ENCODE measurements around the gene PSMB2.

Gene PSMB2

DNA sequence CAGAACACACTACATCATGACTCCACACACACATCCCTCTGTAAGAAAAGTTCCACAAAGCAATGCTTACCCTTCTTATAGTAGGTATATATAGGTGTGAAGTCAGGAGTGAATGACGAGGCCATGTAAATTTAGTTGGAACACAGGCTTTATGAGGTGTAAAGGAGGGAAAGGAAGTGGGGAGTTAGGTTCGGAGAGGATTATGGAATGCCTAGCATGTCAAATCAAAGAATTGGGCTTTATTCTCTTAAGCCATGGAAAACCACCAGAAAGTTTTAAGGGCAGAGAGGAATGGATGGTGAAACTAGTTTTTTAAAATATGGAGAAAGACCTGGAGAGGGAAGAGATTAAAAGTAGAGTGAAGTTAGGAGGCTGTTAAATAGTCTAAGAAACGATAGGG is 41.9 kb downstream of the PSMB2 start:
- H3K4me3 ChIP-seq (replicated peaks; ENCODE audit: low read depth, low read length), result no peak overlapping the region
- no peak for DNase-seq (ENCODE audit: extremely low read depth, low read depth)
- TF ChIP-seq, protein P1, sequence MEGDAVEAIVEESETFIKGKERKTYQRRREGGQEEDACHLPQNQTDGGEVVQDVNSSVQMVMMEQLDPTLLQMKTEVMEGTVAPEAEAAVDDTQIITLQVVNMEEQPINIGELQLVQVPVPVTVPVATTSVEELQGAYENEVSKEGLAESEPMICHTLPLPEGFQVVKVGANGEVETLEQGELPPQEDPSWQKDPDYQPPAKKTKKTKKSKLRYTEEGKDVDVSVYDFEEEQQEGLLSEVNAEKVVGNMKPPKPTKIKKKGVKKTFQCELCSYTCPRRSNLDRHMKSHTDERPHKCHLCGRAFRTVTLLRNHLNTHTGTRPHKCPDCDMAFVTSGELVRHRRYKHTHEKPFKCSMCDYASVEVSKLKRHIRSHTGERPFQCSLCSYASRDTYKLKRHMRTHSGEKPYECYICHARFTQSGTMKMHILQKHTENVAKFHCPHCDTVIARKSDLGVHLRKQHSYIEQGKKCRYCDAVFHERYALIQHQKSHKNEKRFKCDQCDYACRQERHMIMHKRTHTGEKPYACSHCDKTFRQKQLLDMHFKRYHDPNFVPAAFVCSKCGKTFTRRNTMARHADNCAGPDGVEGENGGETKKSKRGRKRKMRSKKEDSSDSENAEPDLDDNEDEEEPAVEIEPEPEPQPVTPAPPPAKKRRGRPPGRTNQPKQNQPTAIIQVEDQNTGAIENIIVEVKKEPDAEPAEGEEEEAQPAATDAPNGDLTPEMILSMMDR (IDR thresholded peaks at IDR 0.05; ENCODE audit: low read depth, low read length, missing control alignments), result no peak

DNA sequence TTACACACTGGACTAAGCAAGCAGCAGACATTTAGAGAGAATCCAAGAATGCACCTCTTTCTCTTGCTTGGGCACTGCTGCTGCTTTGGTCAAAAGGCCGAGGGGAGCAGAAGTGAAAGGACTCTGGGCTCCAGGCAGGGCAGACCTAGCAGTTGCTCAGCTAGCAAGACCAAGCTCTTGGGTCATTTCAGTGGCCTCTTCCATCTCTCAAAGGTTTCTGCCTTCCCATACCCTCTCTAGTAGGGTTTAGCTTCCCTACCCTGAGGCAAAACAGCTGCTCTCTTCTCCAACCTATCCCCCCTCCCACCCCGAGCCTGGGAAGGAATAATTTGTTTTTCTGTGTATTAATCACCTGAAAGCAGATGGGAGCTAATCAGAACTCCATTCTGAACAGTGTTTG is 42.4 kb downstream of the PSMB2 start:
- no peak for DNase-seq (ENCODE audit: extremely low read depth, low read depth)
- TF ChIP-seq, protein P1 (IDR thresholded peaks at IDR 0.05; ENCODE audit: low read depth, low read length, missing control alignments), result no peak
- H3K4me3 ChIP-seq (replicated peaks; ENCODE audit: low read depth, low read length), result no peak overlapping the region

DNA sequence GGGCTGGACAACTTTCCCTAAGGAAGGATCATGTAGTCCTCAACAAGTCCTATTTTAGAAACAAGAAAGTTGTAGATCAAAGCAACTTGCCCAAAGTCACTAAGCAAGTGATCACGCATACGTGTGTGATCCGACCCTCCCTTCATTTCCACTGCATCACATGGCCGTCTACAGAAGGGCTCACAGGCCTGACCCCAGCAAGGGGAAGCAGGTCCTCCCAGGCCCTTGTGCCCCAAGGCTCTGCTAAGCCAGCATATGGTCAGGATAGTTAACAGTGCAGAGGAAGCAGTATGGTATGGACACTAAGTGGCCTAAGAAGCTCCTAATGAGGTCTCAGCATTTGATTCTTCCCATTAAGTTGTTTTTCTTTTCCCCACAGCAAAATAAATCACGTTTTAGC is 43.5 kb downstream of the PSMB2 start:
- H3K4me3 ChIP-seq (replicated peaks; ENCODE audit: low read depth, low read length), result no peak overlapping the region
- TF ChIP-seq, protein P1 (IDR thresholded peaks at IDR 0.05; ENCODE audit: low read depth, low read length, missing control alignments), result no peak
- DNase-seq (ENCODE audit: extremely low read depth, low read depth), result no peak

DNA sequence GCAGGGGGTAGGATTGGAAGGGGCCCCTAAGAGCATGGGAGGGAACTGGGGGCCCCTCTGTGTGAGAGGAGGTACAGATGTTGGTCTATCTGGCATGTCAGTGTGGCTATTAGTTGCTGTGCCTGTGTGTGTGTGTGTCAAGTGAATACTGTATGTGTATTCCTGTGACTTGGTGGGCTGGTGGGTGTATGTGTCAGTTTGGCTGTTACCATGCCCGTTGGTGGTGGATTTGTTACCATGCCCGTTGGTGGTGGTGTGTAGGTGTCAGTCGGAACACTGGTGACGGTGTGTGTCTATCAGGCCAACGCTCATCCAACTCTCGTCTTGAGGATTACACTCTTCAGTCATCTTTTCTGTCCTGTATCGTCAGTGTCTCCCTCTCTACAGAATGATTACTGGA is 45.6 kb downstream of the PSMB2 start:
- no peak overlapping the region for H3K4me3 ChIP-seq (replicated peaks; ENCODE audit: low read depth, low read length)
- TF ChIP-seq, protein P1 (IDR thresholded peaks at IDR 0.05; ENCODE audit: low read depth, low read length, missing control alignments), result no peak
- DNase-seq (ENCODE audit: extremely low read depth, low read depth), result no peak

DNA sequence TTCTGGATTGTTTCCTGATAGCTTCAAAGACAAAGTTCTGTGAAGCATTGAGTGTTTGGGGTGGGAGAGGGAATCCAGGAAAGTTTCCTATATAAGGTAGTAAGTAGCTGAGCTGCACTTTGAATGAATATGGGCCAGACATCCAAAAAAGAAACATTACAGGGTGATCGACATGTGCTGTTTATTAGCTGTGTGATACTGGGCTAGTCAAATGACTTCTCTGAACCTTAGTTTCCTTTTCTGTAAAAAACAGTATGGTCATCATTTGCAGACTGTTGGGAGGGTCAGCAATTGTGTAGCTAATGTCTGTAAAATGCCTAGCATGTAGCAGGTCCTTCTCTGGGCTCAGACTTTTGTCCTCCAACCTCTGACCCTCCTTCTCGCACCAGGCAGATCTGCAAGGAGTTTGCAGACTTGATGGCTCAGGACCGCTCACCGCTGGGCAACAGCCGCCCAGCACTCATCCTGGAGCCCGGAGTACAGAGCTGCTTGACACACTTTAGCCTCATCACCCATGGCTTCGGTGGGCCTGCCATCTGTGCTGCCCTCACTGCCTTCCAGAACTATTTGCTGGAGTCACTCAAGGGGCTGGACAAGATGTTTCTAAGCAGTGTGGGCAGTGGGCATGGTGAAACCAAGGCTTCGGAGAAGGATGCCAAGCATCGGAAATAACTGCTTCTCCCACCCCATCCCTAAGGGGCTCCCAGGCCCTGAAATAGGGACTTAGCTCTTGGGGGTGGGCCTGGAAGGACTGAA is 47.1 kb downstream of the PSMB2 start:
- TF ChIP-seq, protein P1 (IDR thresholded peaks at IDR 0.05; ENCODE audit: low read depth, low read length, missing control alignments), result no peak

DNA sequence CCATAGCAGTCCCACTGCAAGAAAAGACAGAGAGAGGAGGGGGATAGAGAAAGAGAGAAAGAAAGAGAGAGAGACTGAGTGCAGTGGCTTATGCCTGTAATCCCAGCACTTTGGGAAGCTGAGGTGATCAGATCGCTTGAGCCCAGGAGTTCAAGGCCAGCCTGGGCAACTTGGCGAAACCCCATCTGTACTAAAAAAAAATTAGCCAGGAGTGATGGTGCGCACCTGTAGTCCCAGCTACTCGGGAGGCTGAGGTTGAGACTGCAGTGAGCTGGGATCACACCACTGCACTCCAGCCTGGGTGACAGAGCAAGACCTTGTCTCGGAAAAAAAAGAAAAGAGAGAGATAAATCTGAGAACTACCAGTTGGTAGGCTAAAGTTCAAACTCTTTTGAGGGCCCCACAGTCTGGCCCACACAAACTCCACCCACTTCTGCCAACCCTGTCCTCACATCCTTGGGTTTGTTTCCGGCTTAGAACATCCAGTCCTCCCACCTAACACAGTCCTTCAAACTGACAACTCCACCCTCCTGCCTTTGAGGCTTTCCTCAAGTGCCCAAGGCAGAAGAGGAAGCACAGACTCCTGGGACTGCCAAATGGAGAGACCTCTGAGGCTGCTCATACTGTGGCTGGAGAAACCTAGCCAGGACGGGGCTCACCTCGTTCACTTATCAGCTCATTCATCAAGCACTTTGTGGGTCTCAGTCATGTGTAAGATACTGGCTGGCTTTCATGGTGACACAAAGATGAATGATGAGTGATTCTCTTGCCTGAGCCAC is 48.1 kb downstream of the PSMB2 start:
- TF ChIP-seq, protein P1 (IDR thresholded peaks at IDR 0.05; ENCODE audit: low read depth, low read length, missing control alignments), result no peak

More for the DNA sequence above, 47.1 kb downstream of the PSMB2 start:
- H3K4me3 ChIP-seq (replicated peaks; ENCODE audit: low read depth, low read length), result no peak overlapping the region
- no peak for DNase-seq (ENCODE audit: extremely low read depth, low read depth)

More for the DNA sequence above, 48.1 kb downstream of the PSMB2 start:
- no peak overlapping the region for H3K4me3 ChIP-seq (replicated peaks; ENCODE audit: low read depth, low read length)
- no peak for DNase-seq (ENCODE audit: extremely low read depth, low read depth)
